Endothelial cell of umbilical vein (primary cell): Measurements from ENCODE around the gene STAB2. TPM values are rescaled to one million over a fixed set of nuclear protein-coding genes. Genes with fewer than 3 reads are reported as not detected.

ENCODE experiments used
- BruUV-seq: library from RNA; stranded (reverse); fragments of 400-500 nt; replicated peaks from 2 replicates; lab custom pipeline; 2021; lab: Mats Ljungman, UMichigan
- CTCF ChIA-PET: fragments of 300-600, 350-600 bp; sonication (Branson Sonifier 250); formaldehyde crosslinking; loops from one replicate; lab custom pipeline; 2021; ENCODE audit warnings: antibody characterized with exemption, inconsistent platforms; lab: Charles Lee
- POLR2A ChIA-PET: fragments of 300-600, 350-600 bp; sonication (Branson Sonifier 250); formaldehyde crosslinking; loops from one replicate; lab custom pipeline; 2021; ENCODE audit warnings: antibody characterized with exemption, inconsistent platforms; lab: Charles Lee
- DNase-seq: peaks from one replicate; pipeline ENCODE4 v3.0.0-alpha.2; 2011; ENCODE audit warnings: low read depth, low spot score
- FAIRE-seq: peaks from 2 replicates; lab custom pipeline; 2011; peaks lifted over from hg19 to GRCh38; lab: Jason Lieb, UNC
- H2AFZ ChIP-seq: 2 replicates; pipeline ENCODE4 v1.6.0; 2012; ENCODE audit warnings: low read depth, low read length, control low read depth, inconsistent platforms
- H3K27ac ChIP-seq: 2 replicates; pipeline ENCODE4 v1.5.1; 2011; ENCODE audit warnings: low read depth, mild to moderate bottlenecking, control low read depth, low read length, moderate library complexity; ENCODE audit not compliant: insufficient read depth
- H3K27me3 ChIP-seq, 2 experiments: 2 replicates each; pipeline versions ENCODE4 v1.6.0 to v1.6.1; 2011; ENCODE audit warnings: low read length in 2 of 2, mixed read lengths in 1 of 2; ENCODE audit not compliant: control insufficient read depth in 2 of 2, insufficient read depth in 2 of 2
- H3K36me3 ChIP-seq, 2 experiments: 2 replicates in 1 of 2; 3 replicates in 1 of 2; pipeline ENCODE4 v1.5.1; 2011; ENCODE audit warnings: low read length in 2 of 2, mild to moderate bottlenecking in 1 of 2, moderate library complexity in 1 of 2; ENCODE audit not compliant: control insufficient read depth in 2 of 2, insufficient read depth in 2 of 2; ENCODE audit errors: extremely low read depth in 1 of 2
- H3K4me1 ChIP-seq: 3 replicates; pipeline ENCODE4 v1.5.1; 2011; ENCODE audit warnings: mild to moderate bottlenecking, low read length; ENCODE audit not compliant: control insufficient read depth, insufficient read depth; ENCODE audit errors: extremely low read depth
- H3K4me2 ChIP-seq: 2 replicates; pipeline ENCODE4 v1.6.1; 2011; ENCODE audit warnings: low read length, control low read depth, mixed read lengths; ENCODE audit not compliant: insufficient read depth
- H3K4me3 ChIP-seq, 3 experiments: fragments of 200-600 bp in 1 of 3; sonication (generic), shearing (Covaris generic) in 1 of 3; replicated peaks in 1 of 3; 2 replicates each; pipeline ENCODE4 v1.5.1; 2011 to 2016; ENCODE audit warnings: control low read depth in 3 of 3, low read length in 3 of 3, mild to moderate bottlenecking in 2 of 3, inconsistent platforms in 1 of 3, low read depth in 1 of 3, moderate library complexity in 1 of 3; ENCODE audit not compliant: insufficient read depth in 1 of 3
- H3K79me2 ChIP-seq: 2 replicates; pipeline ENCODE4 v1.6.0; 2012; ENCODE audit warnings: low read length, inconsistent platforms; ENCODE audit not compliant: control insufficient read depth, insufficient read depth
- H3K9ac ChIP-seq: replicated peaks from 2 replicates; pipeline ENCODE3; 2011; ENCODE audit warnings: low read length, control low read depth; ENCODE audit not compliant: insufficient read depth; ENCODE audit errors: extremely low read depth
- H3K9me1 ChIP-seq: replicated peaks from 3 replicates; pipeline ENCODE4 v1.6.0; 2011; ENCODE audit warnings: mild to moderate bottlenecking, low read length; ENCODE audit not compliant: control insufficient read depth, insufficient read depth; ENCODE audit errors: extremely low read depth
- H3K9me3 ChIP-seq: replicated peaks from 2 replicates; pipeline ENCODE4 v1.5.1; 2012; ENCODE audit warnings: low read length, inconsistent platforms; ENCODE audit not compliant: control insufficient read depth, insufficient read depth
- H4K20me1 ChIP-seq: replicated peaks from 2 replicates; pipeline ENCODE3; 2011; ENCODE audit warnings: mild to moderate bottlenecking, low read length; ENCODE audit not compliant: control insufficient read depth, insufficient read depth; ENCODE audit errors: extremely low read depth
- CTCF ChIP-seq, 2 donors: IDR thresholded peaks; 1 replicate in 1 of 2; 2 replicates in 1 of 2; pipeline ENCODE4 v1.5.1; 2011; ENCODE audit warnings: low read length in 2 of 2, mild to moderate bottlenecking in 2 of 2, moderate library complexity in 2 of 2, control low read depth in 1 of 2, inconsistent platforms in 1 of 2, low read depth in 1 of 2; ENCODE audit not compliant: insufficient read depth in 1 of 2; ENCODE audit errors: extremely low read depth in 1 of 2
- GATA2 ChIP-seq: IDR thresholded peaks from 2 replicates; pipeline ENCODE4 v1.7.0; 2011; ENCODE audit warnings: low read depth, mild to moderate bottlenecking, moderate library complexity, mixed read lengths, low read length; ENCODE audit not compliant: insufficient read length, insufficient read depth
- JUN ChIP-seq: IDR thresholded peaks from 2 replicates; pipeline ENCODE4 v1.6.1; 2011; ENCODE audit warnings: borderline replicate concordance, low read depth; ENCODE audit not compliant: insufficient read length, insufficient read depth
- MAX ChIP-seq: IDR thresholded peaks from 2 replicates; pipeline ENCODE4 v1.6.1; 2011; ENCODE audit not compliant: insufficient read depth, insufficient read length
- dilution Hi-C: fragments of 300-500 bp; cut with MboI; formaldehyde crosslinking; loops from one replicate; pipeline ENCODE4 v1.15.0; 2019; ENCODE audit warnings: low sequenced_read_pairs; ENCODE audit not compliant: extremely low pct_ligation_motif_present
- intact Hi-C: fragments of 100-400 bp; cut with micrococcal nuclease; formaldehyde crosslinking; loops from one replicate; pipeline ENCODE4 v1.10.0; 2022
- polyA plus RNA-seq, 4 experiments: library from polyadenylated mRNA; depleted of rRNA in 3 of 4; stranded (reverse) in 3 of 4; unstranded in 1 of 4; fragments of >200 nt; gene quantifications; 2 replicates each; pipeline versions ENCODE4 v1.2.1 to v1.2.3, GENCODE V29; 2011 to 2012; ENCODE audit warnings: missing spikeins in 1 of 4
- total RNA-seq: library from RNA; stranded (reverse); gene quantifications from 2 replicates; pipeline ENCODE4 v1.2.3, GENCODE V29; 2021

The STAB2 gene
- total and polyA plus RNA-seq, 2 donors (not counting 3 experiments of a cell fraction or from before 2014, with no cell fraction given), result 0.01 TPM; not detected in 1

- no peaks in the 10 kb centered on the region for H3K9me1 ChIP-seq
- no peaks in the 10 kb centered on the region for H3K4me1 ChIP-seq
- POLR2A ChIA-PET, result no interaction called here
- TF ChIP-seq MAX (no peak), GATA2 (no peak), JUN (no peak), CTCF (IDR thresholded peaks at IDR 0.05; ENCODE audit: extremely low read depth in 1 of 2, insufficient read depth in 1 of 2, low read depth in 1 of 2, low read length in 2 of 2) (peak; percentile 66 to 73)
- H3K27me3 ChIP-seq, result peaks cover 0 to 5% of the 10 kb centered on the region in 2 experiments
- no TSS peak for BruUV-seq
- H3K79me2 ChIP-seq, result no peaks in the 10 kb centered on the region
- H4K20me1 ChIP-seq, result no peaks in the 10 kb centered on the region
- H3K9ac ChIP-seq, result no peak overlapping the region
- peak; percentile 75 for DNase-seq
- no peak overlapping the region for H3K4me3 ChIP-seq
- H3K36me3 ChIP-seq, result no peaks in the 10 kb centered on the region
- intact Hi-C loops (loop anchor here (1.0 to 2.0 kb wide), 4 partner anchors 52 to 1610 kb away; no protein-coding TSS in a partner anchor), dilution Hi-C loops (no loop called here)
- no peaks in the 10 kb centered on the region for H3K9me3 ChIP-seq
- CTCF ChIA-PET, result interaction anchor here (0.7 to 5.5 kb wide), 22 partner anchors 11 to 1775 kb away, joined by 3 to 108 read pairs (median 4); no protein-coding TSS in a partner anchor
- H2AFZ ChIP-seq, result no peak overlapping the region
- no peak overlapping the region for H3K4me2 ChIP-seq
- FAIRE-seq, result no peak
- no peak overlapping the region for H3K27ac ChIP-seq
Measured at GRCh38 chr12:103548622-103549601, 38.2 kb upstream of the STAB2 start.
